ENCODE measurements around the gene FAM163B.

- no peak for TF ChIP-seq CTCF (IDR thresholded peaks at IDR 0.05)
- no peak for TF ChIP-seq POLR2A (IDR thresholded peaks at IDR 0.05)
These were observed 26.6 kb downstream of the FAM163B start for GRCh38 chr9:133582501-133583045.
